Posterior cingulate gyrus (tissue), 11 donors: ENCODE data around the gene UQCC3.
"Not testable (repeated sequence)": the region's sequence is repeated elsewhere in the genome, so short reads cannot be mapped to it uniquely, and the experiment has no call there.

ENCODE experiments used
- DNase-seq, 10 donors: peaks; one replicate each; pipeline versions ENCODE4 v3.0.0 to v3.0.0-alpha.2; 2020 to 2021; ENCODE audit warnings: mixed read lengths in 3 of 10
- intact Hi-C: fragments of 100-400 bp; cut with DNase I; formaldehyde crosslinking; loops from one replicate; pipeline ENCODE4 v1.15.1; 2023

UQCC3 gene

GRCh38 chr11:62665075-62665598 lies 6.3 kb upstream of the UQCC3 start, which contains the start of the genes C11orf98 and CSKMT:
C11orf98 (minus strand) TSS chr11:62665210; CDS start chr11:62665169, 41 bp downstream.
CSKMT (plus strand) TSS chr11:62665312; CDS start chr11:62665880, 568 bp downstream.
- intact Hi-C loops: no loop called here

GRCh38 chr11:62665599-62666258 lies 5.7 kb upstream of the UQCC3 start:
- intact Hi-C loops: no loop called here
- peak in 9 of 10 donors; percentile 30 to 92 (median 55) for DNase-seq

More at GRCh38 chr11:62665075-62665598, 6.3 kb upstream of the UQCC3 start, which contains the start of the genes C11orf98 and CSKMT:
- peak; percentile 95 to 100 (median 97) for DNase-seq

- intact Hi-C loops: no loop called here
- DNase-seq: peak in 3 of 10 donors; percentile 18 to 72 (median 54)
Observed at GRCh38 chr11:62666259-62666926, 5.1 kb upstream of the UQCC3 start.

GRCh38 chr11:62667460-62667859 lies 4.0 kb upstream of the UQCC3 start:
- DNase-seq: peak in 1 of 10 donors; percentile 6
- intact Hi-C loops: no loop called here

- intact Hi-C loops: loop anchor here (2.0 kb wide), 1 partner anchor 17 kb away; the partner anchor contains the start of gene INTS5
- DNase-seq: peak in 2 of 10 donors; percentile 19 to 24
Observed at GRCh38 chr11:62669420-62670161, 1.9 kb upstream of the UQCC3 start.

GRCh38 chr11:62671236-62671607 lies 251 bp upstream of the UQCC3 start:
- DNase-seq: no peak
- intact Hi-C loops: loop anchor here (2.0 kb wide), 1 partner anchor 18 kb away; the partner anchor contains the start of gene INTS5

GRCh38 chr11:62673196-62673525 lies 1.7 kb downstream of the UQCC3 start:
- no peak for DNase-seq
- intact Hi-C loops: no loop called here

GRCh38 chr11:62675415-62675814 lies 3.9 kb downstream of the UQCC3 start:
- peak in 2 of 10 donors; percentile 6 to 31 for DNase-seq
- intact Hi-C loops: not testable (repeated sequence)

- intact Hi-C loops: no loop called here
- peak in 2 of 10 donors; percentile 43 to 59 for DNase-seq
Observed at GRCh38 chr11:62676698-62677097, 5.2 kb downstream of the UQCC3 start.

- intact Hi-C loops: no loop called here
Observed at GRCh38 chr11:62677156-62677555, 5.7 kb downstream of the UQCC3 start.

GRCh38 chr11:62677714-62678113 lies 6.2 kb downstream of the UQCC3 start:
- intact Hi-C loops: no loop called here
- peak in 2 of 10 donors; percentile 11 to 22 for DNase-seq

More at GRCh38 chr11:62677156-62677555, 5.7 kb downstream of the UQCC3 start:
- DNase-seq: no peak

GRCh38 chr11:62678433-62678769 lies 6.9 kb downstream of the UQCC3 start:
- DNase-seq: no peak
- intact Hi-C loops: no loop called here

GRCh38 chr11:62678770-62679696 lies 7.6 kb downstream of the UQCC3 start, which contains the start of gene UBXN1:
UBXN1 (minus strand) TSS chr11:62679073; CDS start chr11:62678923, 150 bp downstream.
- peak; percentile 83 to 98 (median 88) for DNase-seq
- intact Hi-C loops: loop anchor here (1.0 kb wide), 1 partner anchor 26 kb away; the partner anchor contains the start of gene INTS5

- intact Hi-C loops: no loop called here
- DNase-seq: peak in 2 of 10 donors; percentile 29 to 49
Observed at GRCh38 chr11:62680825-62681240, 9.4 kb downstream of the UQCC3 start.

GRCh38 chr11:62682518-62682917 lies 11.0 kb downstream of the UQCC3 start:
- intact Hi-C loops: no loop called here
- DNase-seq: no peak

GRCh38 chr11:62687508-62688396 lies 16.3 kb downstream of the UQCC3 start:
- peak in 2 of 10 donors; percentile 58 to 59 for DNase-seq
- intact Hi-C loops: no loop called here

- DNase-seq: no peak
- intact Hi-C loops: no loop called here
Observed at GRCh38 chr11:62688491-62688890, 17.0 kb downstream of the UQCC3 start.
